NCI-H82 (cell line): ENCODE results near the gene SLC26A9.
A peak's percentile ranks its signal among the peaks of the same experiment; 100 is the strongest.

ENCODE experiments used
- DNase-seq: peaks from one replicate; lab custom pipeline; 2025; lab: John Stamatoyannopoulos, UW

The SLC26A9 gene, protein sequence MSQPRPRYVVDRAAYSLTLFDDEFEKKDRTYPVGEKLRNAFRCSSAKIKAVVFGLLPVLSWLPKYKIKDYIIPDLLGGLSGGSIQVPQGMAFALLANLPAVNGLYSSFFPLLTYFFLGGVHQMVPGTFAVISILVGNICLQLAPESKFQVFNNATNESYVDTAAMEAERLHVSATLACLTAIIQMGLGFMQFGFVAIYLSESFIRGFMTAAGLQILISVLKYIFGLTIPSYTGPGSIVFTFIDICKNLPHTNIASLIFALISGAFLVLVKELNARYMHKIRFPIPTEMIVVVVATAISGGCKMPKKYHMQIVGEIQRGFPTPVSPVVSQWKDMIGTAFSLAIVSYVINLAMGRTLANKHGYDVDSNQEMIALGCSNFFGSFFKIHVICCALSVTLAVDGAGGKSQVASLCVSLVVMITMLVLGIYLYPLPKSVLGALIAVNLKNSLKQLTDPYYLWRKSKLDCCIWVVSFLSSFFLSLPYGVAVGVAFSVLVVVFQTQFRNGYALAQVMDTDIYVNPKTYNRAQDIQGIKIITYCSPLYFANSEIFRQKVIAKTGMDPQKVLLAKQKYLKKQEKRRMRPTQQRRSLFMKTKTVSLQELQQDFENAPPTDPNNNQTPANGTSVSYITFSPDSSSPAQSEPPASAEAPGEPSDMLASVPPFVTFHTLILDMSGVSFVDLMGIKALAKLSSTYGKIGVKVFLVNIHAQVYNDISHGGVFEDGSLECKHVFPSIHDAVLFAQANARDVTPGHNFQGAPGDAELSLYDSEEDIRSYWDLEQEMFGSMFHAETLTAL

DNA sequence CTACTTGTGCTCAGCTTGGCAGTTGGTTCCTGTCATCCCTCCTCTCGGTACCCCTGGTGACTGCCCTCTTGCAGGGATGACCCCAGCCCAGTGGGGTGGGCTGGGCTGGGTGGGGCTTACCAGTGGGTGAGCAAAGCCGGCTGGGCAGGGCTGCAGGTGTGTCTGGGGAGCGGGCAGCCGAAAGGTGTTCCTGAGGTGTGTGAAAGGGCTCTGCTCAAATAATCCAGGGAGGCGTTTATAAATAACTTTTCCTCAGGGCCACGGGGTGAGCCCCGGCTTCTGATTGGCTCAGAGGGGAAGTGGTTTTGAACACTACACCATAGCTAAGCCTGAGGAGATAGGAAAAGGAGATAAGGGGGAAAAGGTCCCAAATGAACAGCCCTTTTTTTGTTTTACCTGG, at the start of gene SLC26A9:
Gene SLC26A9, minus strand, starts transcription at position 212 of the 400 bp plus-strand sequence. CDS start 7,636 bp downstream, outside the sequence.
- no peak for DNase-seq

DNA sequence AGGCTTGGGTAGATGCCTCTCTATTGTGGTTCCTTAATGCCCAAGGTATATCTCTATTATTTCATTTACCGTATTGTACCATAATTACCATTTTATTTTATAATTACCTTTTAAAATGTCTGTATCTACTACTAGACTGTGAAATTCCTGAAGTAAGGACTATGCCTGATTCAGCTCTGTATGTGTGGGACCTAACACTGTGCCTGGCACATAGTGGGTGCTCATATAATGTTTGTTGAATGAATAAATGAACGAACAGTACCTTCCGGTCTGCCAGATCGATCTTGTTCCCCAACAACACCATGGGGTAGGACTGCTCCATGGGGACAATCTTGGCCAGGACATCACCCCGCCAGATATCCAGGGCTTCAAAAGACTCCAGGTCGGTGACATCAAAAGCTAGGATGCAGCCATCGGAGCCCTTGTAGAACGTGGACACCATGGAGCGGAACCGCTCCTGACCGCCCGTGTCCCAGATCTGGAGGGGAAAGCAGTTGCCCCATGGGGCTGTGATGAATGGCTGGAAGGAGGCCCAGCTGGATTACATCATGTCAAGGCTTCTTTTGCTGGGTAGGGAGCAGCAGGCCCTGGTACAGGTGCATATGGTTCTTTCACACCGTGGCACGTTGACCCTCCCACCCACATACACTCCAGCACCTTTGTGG, 49.1 kb upstream of the SLC26A9 start:
- no peak for DNase-seq

DNA sequence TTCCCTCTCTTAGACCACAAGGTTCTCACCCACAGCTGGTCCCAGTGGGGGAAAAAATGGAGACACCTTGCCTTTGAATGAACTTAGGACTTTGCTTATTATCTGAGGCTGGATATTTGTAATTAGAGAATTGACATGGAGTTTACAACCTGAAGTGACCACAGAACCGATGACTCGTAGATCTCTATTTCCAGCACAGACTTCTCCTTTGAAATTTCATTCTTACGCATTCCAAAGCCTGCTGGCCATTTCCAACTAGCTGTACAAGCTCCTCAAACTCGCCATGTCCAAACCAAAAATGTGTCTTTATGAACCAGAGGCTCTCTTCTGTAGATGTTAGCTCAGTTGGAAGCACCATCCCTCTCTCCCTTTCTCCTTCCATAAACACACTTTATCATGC, 48.0 kb upstream of the SLC26A9 start:
- no peak for DNase-seq

DNA sequence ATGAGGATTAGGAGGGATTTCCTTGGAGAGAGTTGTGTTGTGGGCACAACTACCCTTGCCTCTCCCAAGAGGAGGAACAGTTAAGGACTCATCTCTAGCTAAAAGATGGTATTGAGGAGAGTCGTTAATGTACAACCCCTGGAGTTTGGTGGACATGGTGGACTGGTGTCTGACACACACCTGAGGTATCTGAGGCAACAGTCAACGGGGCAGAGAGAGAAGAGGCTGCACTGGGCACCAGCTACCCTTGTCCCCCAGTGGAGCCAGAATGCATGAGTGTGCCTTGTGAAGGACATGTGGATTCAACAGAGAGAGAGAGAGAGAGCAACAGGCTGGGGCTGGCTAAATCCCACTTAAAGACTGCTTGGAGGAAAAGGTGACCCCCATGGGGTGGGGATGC, 47.0 kb upstream of the SLC26A9 start:
- peak; percentile 28 for DNase-seq

DNA sequence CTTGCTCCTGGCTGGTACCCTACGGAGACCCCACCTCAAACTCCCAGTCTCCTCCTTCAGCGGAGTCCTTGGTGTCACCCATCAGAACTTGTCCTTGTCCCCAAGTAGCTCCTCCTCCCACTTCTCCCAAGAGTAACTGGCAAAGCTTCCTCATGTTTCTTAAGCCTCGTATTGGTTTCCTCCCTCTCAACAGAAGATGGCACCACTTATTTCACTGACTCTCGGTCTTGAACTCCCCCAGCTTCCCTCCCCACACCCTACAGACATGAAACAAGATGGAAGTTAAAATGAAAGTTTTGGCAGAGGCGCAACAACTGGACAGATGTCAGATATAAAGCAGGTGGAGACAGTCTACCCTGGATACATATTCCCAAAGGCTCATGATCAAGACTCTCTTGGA, 46.5 kb upstream of the SLC26A9 start:
- DNase-seq, result no peak

DNA sequence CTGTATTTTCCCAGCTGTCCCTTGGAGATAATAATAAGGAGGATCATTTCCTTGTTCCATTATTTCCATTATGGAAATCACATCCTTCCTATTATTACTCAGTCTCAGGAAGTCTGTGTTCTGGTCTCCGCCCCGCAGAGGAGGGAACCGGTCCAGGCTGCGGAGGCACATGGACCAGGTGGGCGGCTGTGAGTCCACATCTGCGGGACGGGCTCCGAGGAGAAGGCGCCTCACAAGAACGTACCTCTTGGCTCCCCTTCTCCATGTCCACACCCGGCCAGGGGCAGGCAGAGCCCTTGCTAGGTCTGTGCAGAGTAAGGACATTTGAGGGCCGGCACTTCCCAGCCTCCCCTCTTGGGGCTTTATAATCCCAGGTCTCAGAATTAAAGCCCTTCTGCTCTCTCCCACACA, 45.3 kb upstream of the SLC26A9 start:
- peak; percentile 71 for DNase-seq

DNA sequence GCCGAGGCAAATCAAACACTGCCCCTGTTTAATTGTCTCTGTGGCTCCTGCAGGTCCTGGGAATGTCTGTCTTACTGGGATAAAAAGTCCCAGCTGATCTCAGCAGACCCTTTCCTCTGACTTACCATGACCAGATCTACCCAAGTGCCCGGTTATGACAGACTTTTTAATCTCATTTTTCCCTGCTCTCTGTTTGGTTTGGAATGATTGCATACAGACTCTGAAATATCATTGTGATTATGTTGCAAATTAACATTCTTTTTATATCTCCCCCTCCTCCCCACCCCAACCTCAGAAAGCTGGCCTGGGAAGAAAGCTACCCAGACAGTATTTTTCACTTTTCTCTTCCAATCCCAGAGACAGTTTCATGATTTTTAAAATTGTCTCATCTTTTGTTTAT, 43.6 kb upstream of the SLC26A9 start:
- no peak for DNase-seq

DNA sequence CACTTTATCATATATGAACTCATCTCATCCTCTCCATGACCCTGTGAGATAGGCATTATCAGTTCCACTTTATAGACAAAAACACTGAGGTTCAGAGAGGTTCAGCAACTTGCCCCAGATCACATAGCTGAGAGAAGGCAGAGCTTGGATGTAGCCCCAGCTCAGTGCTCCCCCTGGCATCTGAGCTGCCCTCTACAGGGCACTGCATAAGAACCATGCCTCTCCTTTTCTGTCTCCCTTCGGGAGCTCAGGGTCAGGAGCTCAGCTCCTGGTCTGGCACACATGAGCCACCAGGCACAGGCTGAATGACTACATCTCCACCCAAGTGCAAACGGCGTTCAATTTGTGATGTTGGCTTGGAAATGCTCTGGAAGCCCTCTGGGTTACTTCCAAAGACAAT, 43.0 kb upstream of the SLC26A9 start:
- DNase-seq, result no peak

DNA sequence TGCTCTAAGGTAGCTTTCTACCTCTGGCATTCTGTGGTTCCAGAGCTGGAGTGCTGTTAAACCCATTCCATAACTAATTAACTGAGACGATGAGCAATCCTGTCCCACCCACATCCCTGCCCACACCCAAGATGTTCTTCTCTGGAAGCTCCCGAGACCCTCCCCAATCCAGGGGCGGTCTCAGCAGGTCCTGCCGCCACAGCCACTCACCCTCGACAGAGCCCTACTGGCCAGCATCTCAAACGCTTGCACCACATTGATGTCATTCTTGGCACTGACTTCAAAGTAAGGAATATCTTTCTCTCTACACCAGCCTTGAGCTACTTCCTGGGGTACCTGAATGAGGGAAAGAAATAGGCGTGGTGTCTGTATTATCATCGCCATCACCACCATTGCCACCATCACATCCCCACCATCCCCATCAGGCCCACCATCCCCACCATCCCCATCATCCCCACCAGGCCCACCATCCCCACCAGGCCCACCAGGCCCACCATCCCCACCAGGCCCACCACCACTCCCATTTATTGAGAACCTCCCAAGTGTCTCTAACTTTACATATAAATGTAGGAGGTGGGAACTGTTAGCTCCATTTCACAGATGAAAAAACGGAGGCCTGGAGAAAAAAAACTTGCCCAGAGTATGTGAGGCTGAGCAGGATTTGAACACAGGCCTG, 42.2 kb upstream of the SLC26A9 start:
- DNase-seq, result no peak

DNA sequence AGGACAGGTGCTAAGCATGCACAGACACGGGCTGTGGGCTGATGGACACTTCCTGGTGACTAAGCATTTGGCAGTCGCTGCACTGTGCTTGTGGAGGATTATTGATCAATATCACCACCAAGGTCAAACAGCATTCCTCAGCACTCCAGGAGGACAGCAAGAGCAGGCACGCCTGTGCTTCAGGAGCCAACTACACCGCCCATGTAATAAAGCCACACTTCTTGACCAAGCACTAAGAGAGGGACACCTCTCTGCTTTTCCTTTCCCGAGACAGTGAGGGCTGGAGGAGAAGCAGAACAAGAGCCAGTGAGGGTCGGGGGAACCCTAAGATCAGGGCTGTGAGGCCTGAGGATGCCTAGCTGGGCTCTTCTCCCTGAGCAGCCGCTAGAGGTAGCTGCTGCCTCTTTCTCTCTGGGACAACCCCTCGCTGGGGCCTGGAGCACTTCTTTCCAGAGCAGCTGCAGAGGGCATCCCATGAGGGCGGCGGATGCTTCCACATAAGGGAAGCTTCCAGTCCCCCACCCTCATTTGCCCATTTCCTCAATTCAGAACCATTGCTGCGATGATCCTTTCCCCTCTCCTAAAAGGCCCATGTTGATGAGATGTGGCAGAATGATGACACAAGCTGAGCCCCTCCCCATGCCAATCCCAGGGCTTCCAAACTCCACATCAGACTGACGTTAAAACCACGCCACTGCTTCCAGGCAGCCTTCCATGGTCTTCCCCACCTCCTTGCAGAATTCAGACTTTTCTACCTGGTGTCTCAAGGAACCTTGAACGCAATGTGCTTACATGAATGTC, 40.9 kb upstream of the SLC26A9 start:
- peak; percentile 74 for DNase-seq

DNA sequence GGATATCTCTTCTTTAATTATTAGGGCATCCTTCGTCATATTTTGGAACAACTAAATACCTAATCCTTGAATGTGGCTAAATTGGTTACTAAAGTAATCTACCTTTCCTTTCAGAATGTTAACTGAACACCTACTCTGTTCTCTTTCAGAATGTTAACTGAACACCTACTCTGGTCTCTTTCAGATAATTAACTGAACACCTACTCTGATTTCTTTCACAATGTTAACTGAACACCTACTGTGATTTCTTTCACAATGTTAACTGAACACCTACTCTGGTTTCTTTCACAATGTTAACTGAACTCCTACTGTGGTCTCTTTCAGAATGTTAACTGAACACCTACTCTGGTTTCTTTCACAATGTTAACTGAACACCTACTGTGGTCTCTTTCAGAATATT, 38.0 kb upstream of the SLC26A9 start:
- DNase-seq, result no peak

DNA sequence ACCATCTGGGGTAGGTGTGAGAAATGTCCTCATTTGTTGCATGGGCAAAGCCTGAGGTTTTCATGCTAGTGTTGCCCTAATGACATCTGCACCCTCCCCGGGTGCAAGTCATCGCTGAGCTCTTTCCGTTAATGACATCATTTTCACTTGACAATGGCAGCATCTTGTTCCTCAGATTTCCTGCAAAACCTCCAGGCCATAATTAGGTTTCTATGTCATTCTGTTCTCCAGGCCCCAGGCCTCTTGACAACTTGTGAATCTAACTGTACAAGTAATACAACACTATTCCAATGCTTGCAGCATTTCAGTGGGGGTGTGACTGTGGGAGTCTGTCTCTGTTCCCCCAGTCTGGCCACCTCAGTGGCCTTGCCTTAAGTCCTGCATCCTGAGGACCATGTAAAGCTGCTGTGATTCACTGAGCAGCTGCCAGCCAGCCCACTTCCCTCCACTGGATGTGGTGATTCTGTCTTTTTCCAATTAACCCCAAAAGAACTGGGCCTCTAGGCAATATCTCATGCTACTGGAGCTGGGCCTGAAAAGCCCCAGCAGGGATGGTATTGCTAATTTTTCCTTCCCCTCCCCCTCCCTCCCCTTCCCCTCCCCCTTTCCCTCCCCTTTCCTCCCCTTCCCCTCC, 37.1 kb upstream of the SLC26A9 start:
- DNase-seq, result no peak

DNA sequence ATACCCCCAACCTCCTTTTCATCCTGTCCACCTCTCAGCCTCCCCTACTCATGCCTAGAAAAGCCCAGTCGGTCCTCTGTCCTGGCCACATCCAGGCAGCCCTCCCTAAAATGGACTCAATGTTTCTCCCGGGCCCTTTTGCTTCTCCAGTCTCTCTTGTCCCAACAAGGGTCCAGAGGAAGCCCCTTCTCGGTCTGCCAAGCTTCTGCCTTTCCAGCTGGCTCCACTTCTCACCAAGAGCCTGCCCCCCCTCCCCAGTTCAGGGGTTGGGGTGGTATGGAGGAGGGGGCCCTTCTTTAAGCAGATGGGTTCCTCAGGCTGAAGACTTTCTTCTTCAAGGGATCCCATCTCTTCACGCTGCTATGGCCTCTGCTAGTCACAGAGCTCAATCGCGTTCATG, 36.0 kb upstream of the SLC26A9 start:
- no peak for DNase-seq

DNA sequence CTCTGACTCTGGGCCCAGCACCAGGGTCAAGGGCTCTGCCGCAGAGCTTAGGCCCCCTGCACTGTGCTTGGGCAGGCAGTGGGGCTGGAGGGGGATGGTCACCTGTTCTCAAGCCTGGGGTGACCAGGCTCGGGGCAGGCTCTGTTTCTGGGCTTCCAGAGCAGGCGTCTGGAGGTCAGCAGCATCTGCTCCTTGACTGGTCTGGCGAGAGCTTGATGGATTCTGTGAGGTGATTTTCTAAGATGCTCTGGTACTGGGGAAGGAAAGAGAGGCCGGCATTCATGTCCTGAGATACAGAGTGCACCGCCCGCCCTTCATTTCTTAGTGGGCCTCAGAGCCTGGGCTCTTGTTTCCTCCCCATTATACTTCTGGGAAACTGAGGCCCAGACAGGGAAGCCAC, 35.4 kb upstream of the SLC26A9 start:
- no peak for DNase-seq

DNA sequence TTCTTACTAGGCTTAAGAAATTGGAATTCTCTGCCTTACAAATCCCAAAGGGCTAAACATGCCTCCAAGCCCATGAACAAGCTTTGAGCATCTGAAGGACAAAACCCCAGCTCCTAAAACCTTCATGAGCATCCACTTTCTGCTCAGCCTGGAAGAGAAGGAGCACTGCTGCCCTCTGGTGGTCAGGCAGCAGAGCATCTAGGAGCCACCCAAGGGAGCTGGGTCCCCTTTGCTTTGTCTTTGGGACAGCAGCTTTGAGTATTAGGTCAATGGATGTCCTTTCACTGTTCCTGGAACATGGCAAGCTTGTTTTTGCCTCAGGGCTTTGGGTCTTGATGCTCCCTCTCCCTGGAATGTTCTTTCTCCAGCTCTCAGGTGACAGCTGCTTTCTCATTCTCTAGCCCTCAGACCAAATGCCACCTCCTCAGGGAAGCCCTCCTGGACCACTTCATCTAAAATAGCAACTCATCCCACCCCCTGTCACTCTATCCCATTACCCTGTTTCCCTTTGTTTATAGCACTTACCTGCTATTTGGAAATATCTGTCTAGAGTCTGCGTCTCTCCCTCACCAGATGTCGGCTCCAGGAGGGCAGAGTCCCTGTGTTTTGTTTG, 34.3 kb upstream of the SLC26A9 start:
- peak; percentile 95 for DNase-seq

DNA sequence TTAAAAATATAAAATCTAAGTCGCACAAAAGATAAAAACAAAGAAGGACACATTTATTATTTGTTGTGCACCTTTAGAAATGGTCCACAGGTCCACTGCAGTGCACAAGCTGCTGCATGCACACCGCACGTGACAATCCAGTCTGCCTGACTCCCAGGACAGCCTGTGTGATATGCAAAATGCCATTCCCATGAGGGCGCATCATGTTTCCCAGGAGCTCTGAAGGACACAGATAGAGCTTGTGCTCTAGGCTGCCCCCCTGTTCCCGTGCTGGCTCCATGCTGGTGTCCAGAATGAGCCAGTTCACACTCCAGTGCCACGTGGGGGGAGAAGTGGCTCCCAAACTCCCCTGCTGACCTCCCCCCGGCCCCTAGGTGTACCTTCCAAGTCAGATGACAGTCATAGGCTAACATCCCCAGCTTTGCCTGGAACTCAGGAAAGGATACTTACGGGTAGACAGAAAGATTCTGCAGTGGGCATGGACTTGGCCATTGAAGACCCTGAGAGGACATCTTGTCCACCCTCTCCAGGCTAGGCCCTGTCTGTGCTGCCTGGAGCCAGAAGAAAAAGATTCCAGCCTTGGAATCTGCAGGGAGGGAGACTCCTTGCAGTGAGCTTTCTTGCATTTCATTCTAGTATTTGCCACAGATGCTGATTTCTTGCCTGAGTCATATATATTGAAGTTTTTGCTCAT, 33.6 kb upstream of the SLC26A9 start:
- DNase-seq, result peak; percentile 77

DNA sequence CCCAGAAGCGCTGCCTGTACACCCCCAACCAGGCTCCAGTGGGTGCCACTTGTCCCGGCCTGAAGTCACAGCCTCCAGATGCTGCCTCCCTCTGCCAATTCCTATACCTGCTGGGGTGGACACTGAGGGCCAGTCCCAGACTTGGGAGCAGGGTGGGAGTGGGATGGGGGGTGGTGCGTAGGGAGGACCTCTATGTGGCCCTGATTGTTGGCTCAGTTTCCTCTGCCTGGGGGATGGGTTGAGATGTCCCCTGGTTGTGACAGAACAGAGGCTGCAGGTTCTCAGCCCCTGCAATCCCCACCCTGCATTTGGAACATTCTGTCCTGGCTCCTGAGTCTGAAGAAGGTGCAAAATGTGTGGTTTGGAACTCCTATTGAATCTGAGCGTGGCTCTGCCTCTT, 32.8 kb upstream of the SLC26A9 start:
- DNase-seq, result no peak

DNA sequence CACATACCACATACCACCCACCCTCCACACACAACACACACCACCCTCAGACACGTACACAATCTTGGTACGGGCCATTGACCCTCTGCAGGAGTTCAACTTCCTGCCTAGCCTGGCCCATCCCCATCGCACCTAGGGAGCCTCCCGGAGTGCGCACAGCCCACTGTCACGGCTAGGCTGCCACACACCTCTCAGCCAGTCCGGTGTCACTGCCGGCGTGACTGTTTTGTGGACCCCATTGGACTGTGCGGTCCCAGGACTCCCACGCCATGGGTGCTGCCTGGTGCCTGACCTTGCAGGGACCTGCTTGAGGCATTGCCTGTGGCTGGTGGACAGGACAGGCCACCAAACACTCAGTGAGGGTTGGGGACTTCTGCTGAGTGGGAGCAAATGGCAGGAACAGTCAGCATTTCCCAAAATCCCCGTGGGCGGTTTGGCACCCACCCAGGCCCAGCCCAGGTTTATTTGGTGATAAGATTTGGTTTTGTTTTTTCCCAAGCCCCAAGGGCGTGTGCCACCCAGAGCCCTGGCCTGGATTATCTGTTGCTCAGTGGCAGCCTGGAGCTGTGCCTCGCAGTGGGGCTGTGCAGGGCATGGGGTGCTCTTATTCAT, 32.2 kb upstream of the SLC26A9 start:
- no peak for DNase-seq

DNA sequence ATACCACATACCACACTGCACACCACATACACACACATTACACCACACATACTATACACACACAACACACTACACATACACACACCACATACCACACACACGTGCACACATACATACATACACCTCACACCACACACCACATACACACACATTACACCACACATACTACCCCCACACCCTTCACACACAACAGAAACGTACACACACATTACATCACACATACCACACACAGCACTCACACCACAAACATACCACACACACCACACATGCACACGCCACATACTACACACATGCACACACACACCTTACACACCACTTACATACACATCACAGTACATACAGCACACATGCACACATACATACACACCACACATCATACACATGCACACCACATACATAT, 31.5 kb upstream of the SLC26A9 start:
- no peak for DNase-seq
